DMS114 treated with DMSO at 0.1 percent for 48 hours (cell line): ENCODE results near the gene CCNB3.

Source experiments
- DNase-seq: peaks from one replicate; lab custom pipeline; 2025; ENCODE audit not compliant: unreplicated experiment; lab: John Stamatoyannopoulos, UW

CCNB3 gene

GRCh38 chrX:50372966-50373365, 168.4 kb downstream of the CCNB3 start:
- no peak for DNase-seq

GRCh38 chrX:50375481-50376267, 171.1 kb downstream of the CCNB3 start:
- no peak for DNase-seq

DNA sequence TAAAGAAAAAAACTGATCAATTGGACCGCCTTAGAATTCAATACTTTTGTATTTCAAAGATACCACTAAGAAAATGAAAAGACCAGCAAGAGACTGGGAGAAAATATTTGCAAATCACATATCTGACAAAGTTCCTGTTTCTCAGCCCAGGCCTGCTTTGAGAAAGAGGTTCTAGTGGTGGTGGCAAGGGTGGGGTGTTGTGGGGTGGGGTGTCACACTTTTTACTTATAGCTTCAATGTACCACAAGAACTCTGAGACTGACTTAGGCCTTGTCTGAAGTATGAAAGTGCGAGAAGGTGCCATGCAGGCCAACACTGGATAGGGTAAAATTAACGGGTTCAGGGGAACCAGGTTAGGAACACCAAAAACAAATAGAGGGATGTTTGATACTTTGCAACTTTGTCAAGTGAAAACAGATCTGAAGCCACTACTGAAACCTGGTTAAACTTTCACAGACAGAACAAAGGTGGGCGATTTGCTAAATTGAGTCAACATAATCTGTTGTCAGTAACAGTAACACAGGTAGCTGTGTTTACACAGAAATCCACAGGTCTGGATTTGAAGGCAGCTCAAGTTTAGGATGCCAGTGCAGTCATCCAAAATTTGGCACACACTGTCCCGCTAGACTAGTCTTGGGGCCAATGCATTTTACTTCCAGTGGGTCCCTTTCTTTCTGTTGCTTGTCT, 177.3 kb downstream of the CCNB3 start:
- no peak for DNase-seq

DNA sequence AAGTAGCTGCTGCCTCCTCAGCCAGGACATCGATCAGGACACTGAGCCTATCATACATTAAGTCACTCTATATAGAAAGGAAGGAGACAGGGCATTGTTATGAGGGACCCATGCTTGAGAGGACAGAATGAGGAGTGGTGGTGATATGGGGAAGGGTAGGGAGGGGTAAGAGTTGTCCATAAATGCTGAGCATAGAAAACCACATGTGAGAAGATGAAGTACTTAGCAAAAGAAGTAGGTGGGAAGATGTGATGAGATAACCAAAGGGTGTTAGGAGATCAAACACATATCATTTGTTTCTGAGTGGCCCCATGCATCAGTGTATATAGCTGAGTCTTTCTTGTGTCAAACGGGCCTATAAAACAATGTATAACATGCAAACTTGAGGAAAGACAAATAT, 182.0 kb downstream of the CCNB3 start:
- no peak for DNase-seq

- no peak for DNase-seq
Measured at GRCh38 chrX:50393902-50394301, 189.3 kb downstream of the CCNB3 start.
